ENCODE measurements around the gene FBN3.
A peak's percentile ranks its signal among the peaks of the same experiment; 100 is the strongest.
"Not testable (repeated sequence)": the region's sequence is repeated elsewhere in the genome, so short reads cannot be mapped to it uniquely, and the experiment has no call there.

Gene FBN3

DNA sequence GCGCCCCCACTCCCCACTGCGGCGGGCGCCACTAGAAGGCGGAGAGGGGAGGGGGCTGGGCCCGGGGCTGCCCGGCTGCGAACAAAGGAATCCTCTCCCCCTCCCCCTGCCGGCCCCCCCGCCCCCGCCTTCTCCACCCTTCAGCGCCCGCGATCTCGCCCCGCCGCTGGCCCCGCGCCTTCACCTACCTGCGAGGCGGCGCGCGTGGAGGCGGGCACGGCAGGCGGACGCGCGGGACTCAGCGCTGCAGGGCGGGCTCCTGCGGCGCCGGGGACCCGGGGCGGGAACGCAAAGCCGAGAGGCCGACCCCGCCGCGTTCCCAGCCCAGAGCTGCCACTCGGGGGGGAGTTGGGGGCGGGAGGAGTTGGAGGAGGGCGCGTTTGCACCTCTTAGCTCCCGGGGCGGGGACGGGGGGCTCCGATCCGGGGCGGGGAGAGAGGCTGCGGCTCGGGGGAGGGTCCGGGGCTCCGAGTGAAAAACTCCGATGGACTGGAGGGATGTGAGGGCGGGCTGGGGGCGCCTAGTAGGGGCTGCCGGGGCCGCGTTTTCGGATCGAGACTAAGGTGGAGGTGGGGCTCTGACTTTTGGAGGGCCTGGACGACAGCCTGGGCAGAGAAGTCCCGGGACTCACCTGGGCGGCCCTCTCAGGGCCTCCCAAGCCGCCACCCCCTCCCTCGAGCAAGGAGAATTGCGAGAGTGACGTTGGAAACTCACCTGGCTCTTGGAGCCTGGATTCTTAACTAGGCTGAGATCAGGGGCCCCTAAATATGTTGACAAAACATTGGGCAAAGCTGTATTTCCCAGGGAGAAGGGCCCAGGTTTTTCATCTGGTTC lies at the start of gene FBN3:
Gene FBN3 (minus strand): TSS at position 332 of the 834 bp plus-strand sequence. CDS start 2,112 bp downstream, outside the sequence.
- no peak for DNase-seq (ENCODE audit: low read depth in 2 of 2)

DNA sequence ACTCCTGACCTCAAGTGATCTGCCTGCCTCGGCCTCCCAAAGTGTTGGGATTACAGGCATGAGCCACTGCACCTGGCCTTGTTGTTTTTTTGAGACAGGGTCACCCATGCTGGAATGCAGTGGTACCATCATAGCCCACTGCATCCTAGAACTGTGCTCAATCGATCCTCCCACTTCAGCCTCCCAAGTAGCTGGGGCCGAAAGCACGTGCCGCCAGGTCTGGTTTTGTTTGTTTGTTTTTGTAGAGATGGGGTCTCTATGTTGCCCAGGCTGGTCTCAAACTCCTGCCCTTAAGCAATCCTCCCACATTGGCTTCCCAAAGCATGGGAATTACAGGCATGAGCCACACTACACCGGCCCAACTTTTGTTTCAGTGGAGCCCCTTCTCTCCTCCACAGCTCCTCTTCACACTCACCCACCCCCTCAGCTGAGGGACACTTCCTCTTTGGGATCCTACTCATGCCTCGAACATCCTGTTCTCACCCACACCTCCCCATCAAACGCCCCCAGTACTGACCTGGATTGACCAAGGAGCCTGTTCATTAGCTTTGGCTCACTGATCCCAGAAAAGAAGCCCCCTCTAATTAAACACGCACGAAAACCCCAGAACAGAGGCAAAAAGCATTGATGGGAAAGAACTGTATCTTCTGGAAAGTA lies 47.0 kb upstream of the FBN3 start:
- DNase-seq (ENCODE audit: low read depth in 2 of 2): no peak

DNA sequence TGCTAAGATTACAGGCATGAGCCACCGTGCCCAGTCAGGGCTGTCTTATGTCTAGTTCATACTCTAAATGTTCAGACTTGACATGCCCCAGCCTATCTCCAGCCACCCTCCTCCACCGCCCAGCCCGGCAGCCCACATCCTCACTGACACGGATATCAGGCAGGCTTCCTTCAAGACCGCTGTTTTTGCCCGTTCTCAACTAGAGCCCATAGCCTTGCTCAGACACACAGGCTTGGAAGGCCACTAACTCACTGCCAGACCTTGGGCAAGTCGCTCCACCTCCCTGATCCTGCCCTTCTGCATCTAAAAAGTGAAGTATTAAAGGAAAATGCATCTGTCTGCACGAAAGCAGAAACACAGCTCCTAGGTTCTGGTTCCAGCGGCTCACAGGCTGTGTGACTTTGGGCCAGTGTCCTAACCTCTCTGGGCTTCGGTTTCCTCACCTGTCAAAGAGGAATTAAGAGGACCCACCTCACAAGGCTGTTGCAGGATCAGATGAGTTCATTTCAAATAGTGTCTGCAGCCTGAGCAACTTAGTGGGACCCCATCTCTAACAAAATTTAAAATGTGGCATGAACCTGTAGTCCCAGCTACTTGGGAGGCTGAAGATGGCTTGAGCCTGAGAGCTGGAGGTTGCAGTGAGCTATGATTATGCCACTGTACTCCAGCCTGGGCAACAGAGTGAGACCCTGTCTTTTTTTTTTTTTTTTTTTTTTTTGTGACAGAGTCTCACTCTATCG lies 45.3 kb upstream of the FBN3 start:
- no peak for DNase-seq (ENCODE audit: low read depth in 2 of 2)

DNA sequence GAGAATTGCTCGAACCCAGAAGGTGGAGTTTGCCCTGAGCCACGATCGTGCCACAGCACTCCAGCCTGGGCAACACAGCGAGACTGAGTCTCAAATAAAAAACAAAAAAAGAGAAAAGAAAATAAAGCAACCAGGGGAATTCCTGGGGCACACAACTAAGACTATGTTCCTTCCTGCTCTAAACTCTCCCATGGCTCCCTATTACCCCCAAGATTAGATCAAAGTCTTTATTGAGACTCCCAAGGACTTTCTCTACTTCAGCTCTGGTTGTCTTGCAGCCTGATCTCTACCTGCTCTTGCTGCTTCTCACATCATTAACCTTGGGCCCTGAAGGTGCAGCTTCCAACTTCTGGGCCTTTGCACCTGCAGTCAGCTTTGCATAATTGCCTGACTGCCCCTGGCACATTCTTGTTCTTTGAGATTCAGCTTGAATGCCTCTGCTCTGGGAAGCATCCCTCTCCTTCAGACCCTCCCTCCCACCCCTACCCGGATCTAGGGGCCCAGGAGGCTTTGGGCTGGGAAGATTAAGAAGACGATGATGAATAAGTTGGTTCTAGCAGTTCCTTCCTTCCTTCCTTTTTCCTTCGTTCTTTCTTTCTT lies 42.9 kb upstream of the FBN3 start:
- no peak for DNase-seq (ENCODE audit: low read depth in 2 of 2)

DNA sequence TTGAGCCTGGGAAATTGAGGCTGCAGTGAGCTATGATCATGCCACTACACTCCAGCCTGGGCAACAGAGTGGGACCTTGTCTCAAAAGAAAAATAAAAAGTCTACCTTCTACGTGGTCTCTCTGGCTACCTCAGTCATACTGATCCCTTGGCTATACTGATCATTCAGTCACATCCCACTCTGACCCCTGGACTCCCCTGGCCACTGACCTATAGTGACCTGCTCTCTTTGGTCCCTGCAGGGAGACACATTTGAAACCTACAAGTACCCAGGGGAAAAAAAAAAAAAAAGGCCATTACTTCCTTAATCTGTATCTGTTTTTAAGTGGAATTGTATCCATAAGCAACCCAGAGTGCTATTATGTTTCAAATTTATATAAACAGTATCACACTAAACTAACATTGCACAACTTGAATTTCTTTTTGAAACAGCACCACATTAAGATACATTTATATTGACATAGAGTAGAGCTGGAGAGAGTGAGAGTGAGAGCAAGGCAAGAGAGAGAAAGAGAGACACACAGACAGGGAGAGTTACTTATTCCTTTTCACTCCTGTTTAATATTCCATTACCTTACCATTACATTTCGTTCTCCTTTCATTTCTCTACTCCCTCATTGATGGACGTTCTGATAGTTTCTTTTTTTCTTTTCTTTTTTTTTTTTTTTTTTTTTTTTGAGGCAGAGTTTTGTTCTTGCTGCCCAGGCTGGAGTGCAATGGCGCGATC lies 36.1 kb upstream of the FBN3 start:
- DNase-seq (ENCODE audit: low read depth in 2 of 2): no peak

DNA sequence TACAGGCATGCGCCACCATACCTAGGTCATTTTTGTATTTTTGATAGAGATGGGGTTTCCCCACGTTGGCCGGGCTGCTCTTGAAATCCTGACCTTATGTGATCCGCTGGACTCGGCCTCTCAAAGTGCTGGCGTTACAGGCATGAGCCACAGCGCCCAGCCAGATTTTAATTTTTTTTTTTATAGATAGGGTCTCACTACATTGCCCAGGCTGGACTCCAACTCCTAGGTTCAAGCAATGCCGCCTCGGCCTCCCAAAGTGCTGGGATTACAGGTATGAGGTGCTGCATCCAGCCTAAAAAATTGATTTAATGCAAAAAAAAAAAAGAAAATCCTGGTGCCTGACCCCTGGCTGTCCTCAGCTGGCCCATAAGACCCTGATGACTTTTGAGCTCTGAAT lies 34.9 kb upstream of the FBN3 start:
- DNase-seq (ENCODE audit: low read depth in 2 of 2): no peak

DNA sequence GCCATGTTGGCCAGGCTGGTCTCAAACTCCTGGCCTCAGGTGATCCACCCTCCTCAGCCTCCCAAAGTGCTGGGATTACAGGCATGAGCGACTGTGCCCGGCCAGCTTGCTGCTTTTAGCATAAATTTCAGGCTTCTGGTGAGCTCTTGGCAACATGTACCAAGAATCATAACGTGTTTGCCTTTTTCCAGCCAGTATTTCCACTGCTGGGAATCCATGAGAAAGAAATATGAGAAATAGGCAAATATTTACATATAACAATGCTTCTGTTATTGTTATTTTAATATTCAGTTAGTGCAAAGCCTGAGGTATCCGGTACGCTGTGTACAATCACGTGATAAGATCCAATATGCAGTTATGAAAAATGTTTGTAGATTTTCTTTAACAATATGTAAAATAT lies 30.6 kb upstream of the FBN3 start:
- no peak for DNase-seq (ENCODE audit: low read depth in 2 of 2)

DNA sequence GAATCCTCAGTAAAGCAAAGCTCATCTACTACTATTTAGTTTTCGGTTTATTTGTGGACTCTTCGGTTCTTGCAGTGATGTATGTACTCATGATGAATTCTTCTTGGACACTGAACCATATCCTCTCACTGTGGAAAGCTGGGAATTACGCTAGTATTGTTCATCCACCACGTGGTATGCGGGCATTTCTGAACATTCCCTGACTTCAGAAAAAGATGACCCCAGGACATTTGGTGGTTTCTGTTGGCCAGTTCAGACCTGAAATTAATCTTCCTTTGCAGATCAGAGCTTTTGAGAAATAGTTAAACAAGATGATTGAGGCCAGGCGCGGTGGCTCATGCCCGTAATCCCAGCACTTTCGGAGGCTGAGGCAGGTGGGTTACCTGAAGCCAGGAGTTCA lies 25.3 kb upstream of the FBN3 start:
- DNase-seq (ENCODE audit: low read depth in 2 of 2): no peak

DNA sequence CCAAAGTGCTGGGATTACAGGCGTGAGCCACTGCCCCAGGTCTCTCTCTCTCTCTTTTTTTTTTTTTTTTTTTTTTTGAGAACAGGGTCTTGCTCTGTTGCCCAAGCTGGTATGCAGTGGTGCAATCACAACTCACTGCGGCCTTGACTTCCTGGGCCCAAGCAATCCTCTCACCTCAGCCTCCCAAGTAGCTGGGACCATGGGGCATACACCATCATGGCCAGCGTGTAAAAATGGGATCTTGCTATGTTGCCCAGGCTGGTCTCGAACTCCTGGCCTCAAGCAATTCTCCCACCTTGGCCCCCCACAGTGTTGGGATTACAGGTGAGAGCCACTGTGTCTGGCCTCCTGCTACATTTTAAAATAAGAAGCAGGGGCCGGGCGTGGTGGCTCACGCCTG lies 19.1 kb upstream of the FBN3 start:
- DNase-seq (ENCODE audit: low read depth in 2 of 2): no peak

DNA sequence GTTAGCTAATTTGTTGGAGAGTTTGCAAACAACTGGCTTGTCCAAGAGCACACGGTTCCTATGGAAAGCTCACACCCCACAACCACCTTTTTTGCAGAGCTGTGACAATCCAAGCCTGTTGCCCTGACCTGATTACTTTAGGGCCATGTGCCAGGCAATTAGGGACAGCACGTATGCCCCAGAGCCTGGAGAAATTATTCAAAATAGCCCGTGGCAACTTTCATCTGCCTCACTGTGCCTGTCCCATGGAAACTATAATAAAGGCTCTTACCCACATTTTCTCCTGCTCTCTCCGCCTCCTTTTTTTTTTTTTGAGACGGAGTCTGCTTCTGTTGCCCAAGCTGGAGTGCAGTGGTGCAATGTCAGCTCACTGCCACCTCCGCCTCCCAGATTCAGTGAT lies 18.6 kb upstream of the FBN3 start:
- DNase-seq (ENCODE audit: low read depth in 2 of 2): no peak

DNA sequence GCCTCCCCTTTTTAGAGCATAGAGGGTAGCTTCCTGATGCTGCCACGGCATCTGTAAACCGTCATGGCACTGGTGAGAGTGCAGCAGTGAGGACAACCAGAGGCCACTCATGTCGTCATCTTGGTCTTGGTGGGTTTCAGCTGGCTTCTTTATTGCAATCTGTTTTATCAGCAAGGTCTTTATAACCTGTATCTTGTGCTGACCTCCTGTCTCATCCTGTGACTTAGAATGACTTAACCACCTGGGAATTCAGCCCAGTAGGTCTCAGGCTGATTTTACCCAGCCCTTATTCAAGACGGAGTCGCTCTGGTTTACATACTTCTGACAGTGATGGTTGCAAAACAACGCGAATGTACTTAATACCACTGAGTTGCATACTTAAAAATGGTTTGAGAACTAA lies 14.4 kb upstream of the FBN3 start:
- no peak for DNase-seq (ENCODE audit: low read depth in 2 of 2)

DNA sequence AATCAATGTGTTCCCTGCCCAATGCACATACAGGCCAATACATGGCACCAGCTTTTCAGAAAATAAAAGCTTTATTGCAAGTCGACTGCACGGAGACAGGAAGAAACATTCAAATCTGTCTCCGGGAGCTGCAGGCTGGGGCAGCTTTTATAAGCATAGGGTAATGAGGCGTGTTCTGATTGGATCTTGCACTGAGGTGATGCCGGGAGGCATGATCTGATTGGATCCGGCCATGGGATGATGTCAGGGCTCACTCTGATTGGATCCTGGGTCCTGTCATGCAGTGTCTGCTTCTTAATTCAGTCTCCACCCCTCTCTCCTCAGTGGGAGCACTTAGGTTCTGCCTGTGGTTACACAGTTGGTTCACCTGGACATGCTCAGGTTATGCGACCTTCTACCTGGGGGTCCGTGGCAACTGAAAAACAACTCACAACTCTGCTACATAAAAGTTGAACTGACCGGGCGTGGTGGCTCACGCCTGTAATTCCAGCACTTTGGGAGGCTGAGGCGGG lies 11.8 kb upstream of the FBN3 start:
- DNase-seq (ENCODE audit: low read depth in 2 of 2): no peak

DNA sequence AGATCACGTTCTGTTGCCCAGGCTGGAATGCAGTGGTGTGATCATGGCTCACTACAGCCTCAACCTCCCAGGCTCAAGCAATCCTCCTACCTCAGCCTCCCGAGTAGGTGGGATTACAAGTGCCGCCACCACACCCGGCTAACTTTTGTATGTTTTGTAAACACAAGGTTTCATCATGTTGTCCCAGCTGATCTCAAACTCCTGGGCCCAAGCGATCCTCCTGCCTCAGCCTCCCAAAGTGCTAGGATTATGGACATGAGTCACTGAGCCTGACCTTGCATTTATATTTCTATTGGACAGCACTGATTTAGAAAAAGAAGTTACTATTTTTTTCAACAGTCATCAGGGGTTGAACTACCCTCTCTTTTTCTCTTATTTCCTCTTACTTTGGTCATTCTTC lies 9.9 kb upstream of the FBN3 start:
- DNase-seq (ENCODE audit: low read depth in 2 of 2): not testable (repeated sequence)

DNA sequence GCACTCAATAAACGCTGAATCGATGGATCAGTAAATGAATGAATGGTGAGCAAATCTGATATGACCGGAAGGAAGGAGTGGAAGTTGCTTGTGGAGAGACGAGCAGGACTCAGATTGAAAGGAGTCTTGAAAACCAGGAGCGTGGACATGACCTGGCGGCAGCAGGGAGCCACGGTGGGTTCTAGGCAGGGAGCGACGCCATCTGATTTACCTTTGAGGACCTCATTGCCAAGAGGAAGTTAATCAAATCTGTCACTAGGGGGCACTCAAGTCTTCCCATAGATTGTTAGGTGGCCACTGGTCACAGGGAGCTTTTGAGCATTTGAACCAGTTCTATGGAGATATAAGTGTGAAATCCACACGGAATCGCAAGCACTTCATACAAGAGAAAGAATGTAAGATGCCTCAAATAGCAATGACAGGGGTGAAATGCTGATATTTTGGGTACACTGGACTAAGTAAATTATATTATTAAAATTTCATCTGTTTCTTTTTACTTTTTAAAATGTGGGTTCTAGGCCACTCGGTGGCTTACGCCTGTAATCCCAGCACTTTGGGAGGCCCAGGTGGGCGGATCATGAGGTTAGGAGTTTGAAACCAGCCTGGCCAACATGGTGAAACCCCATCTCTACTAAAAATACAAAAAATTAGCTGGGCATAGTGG lies 9.2 kb upstream of the FBN3 start:
- peak; percentile 17 to 21 for DNase-seq (ENCODE audit: low read depth in 2 of 2)

DNA sequence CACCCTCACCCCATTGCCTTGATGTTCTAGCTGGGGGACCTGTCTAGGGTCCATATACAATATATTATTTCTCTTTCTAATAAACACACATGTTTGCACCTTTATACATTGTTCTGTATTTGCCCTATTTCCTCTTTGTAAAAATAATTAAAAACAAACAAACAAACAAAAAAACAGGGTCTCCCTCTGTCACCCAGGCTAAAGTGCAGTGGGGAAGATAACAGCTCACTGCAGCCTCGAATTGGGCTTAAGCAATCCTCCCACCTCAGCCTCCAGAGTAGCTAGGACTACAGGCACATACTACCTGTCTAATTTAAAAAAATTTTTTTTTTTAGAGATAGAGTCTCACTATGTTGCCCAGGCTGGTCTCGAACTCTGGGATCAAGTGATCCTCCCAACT lies 5.9 kb upstream of the FBN3 start:
- no peak for DNase-seq (ENCODE audit: low read depth in 2 of 2)

DNA sequence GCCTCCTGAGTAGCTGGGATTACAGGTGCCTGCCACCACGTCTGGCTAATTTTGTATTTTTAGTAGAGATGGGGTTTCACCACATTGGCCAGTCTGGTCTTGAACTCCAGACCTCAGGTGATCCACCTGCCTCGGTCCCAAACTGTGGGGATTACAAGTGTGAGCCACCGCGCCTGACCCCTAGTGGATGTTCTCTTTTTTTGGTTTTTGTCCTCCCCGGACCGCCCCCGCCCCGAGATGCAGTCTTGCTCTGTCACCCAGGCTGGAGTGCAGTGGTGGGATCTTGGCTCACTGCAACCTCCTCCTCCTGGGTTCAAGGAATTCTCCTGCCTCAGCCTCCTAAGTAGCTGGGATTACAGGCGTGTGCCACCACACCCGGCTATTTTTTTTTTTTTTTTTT lies 4.6 kb upstream of the FBN3 start:
- not testable (repeated sequence) for DNase-seq (ENCODE audit: low read depth in 2 of 2)

DNA sequence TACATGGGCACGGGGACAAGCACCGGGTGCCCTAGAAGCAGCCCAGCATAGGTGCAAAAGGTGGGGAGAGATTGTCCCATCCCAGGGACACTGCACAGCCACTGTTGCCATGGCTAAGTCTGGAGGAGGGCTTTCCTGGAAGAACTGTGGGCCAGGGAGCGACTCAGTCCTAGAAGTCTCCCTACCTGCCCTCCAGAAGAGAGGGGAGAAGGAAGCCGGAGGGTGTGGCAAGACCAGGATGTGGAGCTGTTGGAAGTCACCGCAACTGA lies 2.3 kb upstream of the FBN3 start:
- DNase-seq (ENCODE audit: low read depth in 2 of 2): no peak

DNA sequence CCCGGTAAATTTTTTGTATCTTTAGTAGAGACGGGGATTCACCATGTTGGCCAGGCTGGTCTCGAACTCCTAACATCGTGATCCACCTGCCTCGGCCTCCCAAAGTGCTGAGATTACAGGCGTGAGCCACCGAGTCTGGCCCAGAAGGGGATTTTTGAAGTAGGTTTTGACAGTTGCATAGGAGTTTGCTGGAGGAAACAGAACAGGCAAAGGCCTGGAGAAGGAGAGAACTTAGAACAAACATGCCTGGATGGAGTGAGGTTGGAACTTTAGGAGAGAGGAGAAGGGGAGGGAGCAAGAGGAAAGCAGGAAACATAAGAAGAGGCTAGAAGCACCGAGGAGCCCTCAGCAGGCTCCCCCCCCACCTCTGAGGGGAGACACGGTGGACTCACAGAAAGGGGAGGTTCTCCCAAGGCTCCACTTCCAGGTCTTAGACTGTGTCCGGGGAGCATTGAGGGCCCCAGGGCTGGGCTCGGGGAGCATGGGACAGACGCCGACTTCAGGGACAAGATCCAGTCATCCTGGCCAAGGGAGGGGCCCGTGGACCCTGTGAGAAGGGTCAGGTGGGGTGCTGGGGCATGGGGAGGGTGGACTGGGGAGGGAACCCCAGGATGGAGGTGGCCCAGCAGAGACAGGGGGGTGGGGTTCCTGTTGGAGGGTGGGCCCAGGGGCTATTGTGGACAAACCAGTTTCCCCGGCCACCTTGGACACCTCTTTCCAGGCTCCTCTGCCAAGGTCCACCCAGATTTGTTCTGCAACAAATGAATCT lies 1.8 kb upstream of the FBN3 start:
- DNase-seq (ENCODE audit: low read depth in 2 of 2): no peak

DNA sequence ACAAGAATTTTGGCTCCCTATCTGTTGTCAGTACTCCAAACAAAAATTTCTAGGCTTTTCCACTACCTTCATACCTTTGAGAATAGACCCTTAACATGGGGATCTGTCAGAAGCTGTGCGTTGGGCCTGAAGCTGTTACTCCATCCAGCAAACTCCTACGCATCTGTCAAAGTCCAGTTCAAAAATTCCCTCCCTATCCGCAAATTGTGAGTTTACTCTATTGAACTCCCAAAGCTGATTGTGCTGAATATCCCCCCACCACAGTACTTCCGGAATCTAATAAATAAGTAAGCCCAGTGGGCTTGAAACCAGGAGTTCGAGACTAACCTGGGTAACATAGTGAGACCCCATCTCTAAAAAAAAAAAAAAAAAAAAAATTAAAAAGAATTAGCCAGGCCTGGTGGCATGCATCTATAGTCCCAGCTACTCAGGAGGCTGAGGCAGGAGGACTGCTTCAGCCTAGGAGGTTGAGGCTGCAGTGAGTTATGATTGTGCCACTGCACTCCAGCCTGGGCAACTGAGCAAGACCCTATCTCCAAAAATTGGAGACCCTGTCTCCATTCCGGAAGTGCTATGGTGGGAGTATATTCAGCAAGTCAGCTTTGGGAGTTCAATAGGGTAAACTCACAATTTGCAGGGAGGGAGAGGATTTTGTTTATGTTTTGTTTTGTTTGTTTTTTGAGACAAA lies 930 bp upstream of the FBN3 start:
- no peak for DNase-seq (ENCODE audit: low read depth in 2 of 2)

All from fibroblast of skin of left biceps (primary cell).